Nucleus accumbens (tissue), 56 donors: Measurements from ENCODE around the gene SEC31A.

Experiments used
- DNase-seq, 56 donors: peaks; one replicate each; lab custom pipeline; 2025; lab: John Stamatoyannopoulos, UW

Gene SEC31A

GRCh38 chr4:82797405-82798111, 93.4 kb downstream of the SEC31A start:
- DNase-seq = peak in 24 of 56 donors; percentile 24 to 68 (median 44)

DNA sequence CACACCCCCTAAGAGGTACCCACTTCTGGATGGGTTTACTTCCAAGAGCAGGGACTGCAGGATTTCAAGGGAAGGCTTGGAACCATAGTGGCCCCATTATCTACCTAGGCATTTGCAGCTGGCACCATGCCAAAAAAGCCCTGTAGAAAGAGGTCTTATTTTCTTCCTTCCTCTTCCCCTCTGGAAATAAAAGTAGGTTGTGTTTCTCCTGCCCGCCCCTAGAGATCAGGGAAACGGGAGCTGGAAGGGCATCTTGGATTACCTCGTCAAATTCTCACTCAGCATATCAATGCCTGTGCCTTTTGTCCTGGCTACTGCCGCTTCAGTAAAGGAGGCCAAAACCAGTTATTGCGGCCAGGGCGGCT, 93.9 kb downstream of the SEC31A start:
- DNase-seq = peak in 16 of 56 donors; percentile 22 to 65 (median 48)

DNA sequence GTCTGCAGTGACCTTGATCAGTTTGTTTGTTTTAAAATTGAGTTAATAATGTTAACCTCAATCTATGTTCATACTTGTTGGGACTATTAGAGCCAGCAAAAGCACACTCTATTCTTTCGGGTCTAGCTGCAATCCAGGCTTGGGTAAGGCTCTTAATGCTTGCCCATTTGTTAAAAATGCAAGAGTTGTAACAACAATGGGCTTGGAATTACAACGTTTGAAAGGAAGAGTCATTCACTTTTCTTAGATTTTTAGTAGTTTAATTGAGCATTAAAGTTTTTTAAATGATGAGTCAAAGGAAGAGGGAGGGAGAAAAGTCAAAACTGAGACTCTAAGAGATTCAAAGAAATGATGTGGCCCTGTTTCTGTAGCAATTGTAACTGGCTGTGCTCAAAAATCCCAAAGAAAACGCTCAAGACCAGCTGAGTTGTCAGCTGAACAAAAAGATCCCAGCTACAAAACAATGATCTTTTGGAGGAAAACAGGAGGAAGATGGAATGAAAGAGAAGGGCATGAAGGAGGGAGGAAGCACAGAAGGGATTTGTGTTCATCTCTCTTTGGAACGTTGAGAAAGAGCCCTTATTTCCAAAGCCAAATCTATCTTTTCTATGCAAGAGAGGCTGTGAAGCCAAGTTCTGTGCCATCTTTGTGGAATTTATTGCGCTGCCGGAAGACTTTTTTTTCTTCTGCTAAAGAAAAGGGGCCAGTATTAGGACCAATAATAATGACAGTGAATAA, 97.9 kb downstream of the SEC31A start:
- DNase-seq = peak in 9 of 56 donors; percentile 15 to 58 (median 34)

GRCh38 chr4:82791179-82791578, 99.8 kb downstream of the SEC31A start:
- DNase-seq = no peak

DNA sequence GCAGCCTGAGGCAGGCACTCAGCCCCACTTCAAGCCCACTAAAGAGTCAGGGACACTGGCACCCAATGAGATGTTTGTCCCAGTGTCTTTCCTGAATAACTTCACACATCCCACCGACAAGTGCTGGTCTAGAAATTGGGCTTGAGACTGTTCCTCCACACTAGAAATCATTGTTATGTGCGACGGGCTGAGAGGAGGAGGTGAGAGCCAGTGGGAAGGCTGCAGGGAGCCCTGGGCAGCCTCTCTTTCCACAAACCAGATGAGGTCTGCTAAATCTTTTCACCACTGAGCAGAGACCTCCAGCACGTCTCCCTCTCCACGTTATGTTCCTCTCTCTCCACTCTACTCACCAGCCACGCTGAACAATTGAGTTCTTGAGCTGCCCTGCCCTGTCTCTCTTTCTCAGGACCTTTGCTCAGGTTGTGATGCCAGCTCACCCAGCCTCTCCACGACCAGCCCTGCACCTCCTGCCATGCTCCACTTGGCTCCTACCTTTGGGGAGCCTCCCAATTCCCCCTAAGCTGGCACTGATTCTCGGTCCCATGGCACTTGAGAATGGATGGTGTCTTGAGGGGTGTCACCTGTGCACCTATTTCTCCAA, 100.8 kb downstream of the SEC31A start:
- no peak for DNase-seq

DNA sequence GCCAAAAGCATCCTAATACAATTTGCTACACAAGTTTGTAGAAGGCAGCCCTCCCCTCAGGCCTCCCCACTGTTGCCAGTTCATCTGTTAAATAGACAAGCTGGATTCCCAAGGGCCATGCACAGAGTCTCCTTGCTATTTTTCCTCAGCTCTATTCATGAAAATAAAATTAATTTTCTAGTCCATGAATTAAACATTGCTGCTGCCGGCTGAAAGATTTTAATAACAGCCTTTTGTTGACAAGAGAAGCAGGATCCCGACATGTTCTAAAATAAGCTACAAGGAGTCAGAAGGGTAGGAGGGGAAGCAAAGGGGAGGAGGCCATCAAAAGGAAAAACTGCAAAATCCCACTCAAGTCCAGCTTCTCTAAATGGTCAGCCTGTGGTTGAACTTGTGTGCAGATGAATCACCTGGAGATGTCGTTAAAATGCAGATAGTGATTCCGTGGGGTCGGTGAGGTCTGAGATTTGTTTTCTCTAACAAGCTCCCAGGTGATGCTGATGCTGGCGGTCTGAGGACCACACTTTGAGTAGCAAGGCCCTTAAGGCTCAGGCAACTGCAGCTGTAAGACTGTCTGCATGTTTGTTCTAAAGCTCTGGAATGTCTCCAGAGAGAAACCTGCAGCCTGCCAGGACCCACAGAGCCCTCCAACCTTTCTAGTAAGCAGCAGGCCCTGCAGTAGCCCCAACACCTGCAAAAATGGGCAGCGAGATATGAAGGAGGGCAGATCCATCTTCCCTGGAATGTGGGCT, 101.8 kb downstream of the SEC31A start:
- no peak for DNase-seq

GRCh38 chr4:82787342-82787741, 103.6 kb downstream of the SEC31A start:
- no peak for DNase-seq

- DNase-seq = no peak
Observed at GRCh38 chr4:82786828-82787227, 104.1 kb downstream of the SEC31A start.

DNA sequence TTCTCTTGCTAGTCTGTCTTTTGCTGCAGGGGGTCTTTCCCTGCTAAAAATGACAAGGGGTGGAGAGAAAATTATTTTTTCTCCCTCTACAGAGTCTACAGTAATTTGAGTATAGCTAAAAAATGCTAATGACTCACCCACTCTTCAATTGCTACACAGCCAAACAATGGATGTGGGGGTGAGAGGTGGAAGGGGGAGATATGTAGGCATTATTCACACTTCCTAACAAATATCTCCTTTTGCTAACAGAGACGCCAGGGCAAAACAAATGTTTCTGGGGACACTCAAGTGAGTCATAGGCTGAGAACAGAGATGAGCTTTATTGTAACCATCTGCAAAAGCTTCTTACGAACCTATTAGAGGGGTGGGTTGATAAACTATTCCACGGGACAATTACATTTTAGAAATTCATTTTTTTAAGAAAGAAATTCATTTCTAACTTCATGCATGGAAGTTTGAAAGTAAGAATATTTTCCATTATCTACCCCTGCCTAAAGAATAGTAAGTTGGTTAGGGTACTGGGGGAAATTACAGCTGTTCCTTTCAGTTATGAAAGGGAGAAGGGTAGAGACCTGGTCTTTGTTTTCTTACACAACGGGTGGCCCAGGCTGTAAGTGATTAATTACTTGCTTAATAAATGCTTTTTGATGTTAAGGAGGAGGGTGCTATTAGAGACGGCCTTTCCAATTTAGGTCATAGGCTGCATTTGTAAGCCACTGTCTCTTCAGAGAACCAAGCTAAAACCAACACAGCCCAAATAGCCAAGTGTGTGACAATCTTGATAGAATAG, 105.1 kb downstream of the SEC31A start:
- DNase-seq = peak in 16 of 56 donors; percentile 7 to 74 (median 32)

DNA sequence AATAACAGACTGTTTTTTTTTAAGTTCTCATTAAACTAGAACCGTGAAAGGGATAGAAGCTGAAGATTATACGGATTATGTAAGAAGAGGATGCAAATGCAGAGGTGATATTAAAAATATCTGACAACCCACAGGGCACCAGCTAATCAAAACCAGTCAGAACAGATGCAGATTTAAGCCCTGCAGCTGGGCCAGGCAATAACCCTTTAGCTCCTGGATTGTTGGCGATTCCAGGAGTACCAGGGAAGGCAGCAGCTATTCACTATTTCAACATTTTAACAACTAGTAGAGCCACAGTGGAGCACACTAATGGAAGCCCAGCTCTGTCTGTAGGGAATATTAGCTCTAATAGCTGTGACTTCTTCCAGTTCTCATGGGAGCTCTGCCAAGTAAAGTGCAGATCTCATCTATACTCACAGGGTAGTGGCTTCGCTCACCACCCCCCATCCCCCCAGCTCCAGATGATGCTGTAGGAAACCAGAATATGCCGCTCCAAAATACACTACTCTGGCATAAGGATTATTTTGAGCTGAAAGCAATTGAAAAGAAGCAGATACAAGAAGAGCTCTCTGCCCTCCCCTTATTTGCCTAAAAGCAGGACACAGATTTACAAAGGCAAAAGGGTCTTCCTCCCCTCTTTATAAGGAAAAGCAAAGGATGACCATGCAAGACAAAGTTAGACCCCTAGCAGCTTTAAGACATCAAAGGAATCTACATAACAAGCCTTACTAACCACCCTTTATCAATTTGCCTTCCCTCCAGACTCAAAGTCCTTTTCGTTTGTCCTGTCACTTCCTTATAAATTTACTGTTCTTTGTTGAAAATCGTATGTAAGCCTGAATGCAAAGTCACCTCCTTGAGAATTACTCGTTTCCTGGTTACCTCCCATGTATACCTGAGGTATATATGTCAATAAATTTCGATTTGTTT, 106.0 kb downstream of the SEC31A start:
- peak in 6 of 56 donors; percentile 23 to 71 (median 36) for DNase-seq

DNA sequence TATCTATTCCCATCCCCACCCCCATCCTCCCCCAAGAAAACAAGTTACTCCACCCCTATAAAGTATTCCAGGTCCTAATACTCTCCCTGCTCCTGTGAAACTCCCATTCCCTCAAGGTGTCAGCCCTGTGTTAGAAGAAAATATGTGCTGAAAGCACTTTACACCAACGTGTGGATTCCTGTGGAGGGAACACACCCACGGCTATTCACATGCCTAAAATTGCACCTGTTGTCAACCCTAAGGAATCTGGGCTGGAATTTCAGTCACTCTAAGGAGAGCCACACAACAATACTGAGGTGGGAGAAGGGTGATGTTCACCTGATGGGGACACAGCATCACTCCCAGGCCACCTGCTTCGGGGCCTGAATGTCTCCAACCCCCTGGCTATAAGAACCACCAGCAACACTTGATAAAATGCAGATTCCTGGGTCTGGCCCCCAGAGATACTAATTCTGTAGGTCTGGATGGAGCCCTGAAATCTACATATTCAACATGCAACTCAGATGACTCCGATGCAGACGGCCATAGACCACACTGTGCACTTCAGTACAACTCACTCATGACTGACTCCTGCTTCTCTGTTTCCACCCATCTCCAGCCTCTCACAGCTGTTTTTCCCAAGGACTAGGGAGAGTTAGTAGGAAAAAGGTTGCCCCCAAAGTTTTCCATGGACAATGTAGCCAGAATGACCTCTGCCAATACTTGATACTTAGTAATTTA, 108.2 kb downstream of the SEC31A start:
- DNase-seq = peak in 4 of 56 donors; percentile 14 to 30 (median 28)

GRCh38 chr4:82780752-82781231, 110.2 kb downstream of the SEC31A start:
- peak in 46 of 56 donors; percentile 3 to 83 (median 42) for DNase-seq

DNA sequence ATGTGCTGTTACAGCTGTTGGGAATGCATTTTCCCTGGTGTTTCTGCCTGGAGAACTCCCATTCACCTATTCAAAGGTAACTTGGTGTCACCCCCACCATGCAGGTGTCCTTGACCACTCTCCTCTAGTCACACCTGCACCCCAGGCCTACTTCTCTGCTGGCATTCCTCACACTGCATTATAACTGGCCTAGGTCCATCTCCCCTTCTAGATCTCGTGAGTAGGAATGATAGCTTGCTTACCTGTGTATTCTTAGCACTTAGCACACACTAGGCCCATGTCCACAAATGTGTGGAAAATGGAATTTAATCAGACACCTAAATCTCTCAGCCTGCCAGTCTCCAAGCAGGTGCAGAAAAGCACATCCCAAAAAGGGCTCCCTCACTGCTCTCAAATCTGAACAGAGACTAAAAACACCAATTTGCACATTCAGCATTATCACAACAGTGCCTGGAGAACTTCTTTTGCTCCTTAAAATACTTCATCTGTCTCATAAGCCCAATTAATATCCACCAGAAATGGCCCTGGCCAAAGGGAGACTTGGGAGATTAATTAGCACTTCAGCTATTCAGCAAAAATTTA, 110.7 kb downstream of the SEC31A start:
- no peak for DNase-seq

- DNase-seq = no peak
Observed at GRCh38 chr4:82779032-82779431, 111.9 kb downstream of the SEC31A start.

GRCh38 chr4:82777857-82778525, 113.0 kb downstream of the SEC31A start:
- no peak for DNase-seq

GRCh38 chr4:82776925-82777542, 113.9 kb downstream of the SEC31A start:
- DNase-seq = no peak

- DNase-seq = no peak
Observed at GRCh38 chr4:82775243-82775642, 115.7 kb downstream of the SEC31A start.
